SIG-M5 treated with dmso at 0.1 percent for 504 hours (cell line): Measurements from ENCODE around the gene TKFC.

Experiments used
- DNase-seq: peaks from one replicate; lab custom pipeline; 2025; ENCODE audit not compliant: unreplicated experiment; lab: John Stamatoyannopoulos, UW

Gene TKFC

DNA sequence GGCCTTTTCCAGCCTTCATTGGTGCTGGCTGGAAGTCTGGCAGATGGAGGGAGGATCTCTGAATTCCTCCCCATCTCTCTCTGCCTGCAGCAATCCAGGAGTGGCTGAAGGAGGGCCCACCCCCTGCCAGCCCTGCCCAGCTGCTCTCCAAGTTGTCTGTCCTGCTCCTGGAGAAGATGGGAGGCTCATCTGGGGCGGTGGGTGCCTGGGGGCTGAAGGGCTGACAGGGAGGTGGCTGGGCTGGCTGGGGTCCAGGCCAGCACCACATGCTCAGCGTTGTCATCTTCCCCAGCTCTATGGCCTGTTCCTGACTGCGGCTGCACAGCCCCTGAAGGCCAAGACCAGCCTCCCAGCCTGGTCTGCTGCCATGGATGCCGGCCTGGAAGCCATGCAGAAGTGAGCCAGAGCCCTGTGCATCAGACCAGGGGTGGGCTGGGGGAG, 12.2 kb downstream of the TKFC start:
- no peak for DNase-seq

DNA sequence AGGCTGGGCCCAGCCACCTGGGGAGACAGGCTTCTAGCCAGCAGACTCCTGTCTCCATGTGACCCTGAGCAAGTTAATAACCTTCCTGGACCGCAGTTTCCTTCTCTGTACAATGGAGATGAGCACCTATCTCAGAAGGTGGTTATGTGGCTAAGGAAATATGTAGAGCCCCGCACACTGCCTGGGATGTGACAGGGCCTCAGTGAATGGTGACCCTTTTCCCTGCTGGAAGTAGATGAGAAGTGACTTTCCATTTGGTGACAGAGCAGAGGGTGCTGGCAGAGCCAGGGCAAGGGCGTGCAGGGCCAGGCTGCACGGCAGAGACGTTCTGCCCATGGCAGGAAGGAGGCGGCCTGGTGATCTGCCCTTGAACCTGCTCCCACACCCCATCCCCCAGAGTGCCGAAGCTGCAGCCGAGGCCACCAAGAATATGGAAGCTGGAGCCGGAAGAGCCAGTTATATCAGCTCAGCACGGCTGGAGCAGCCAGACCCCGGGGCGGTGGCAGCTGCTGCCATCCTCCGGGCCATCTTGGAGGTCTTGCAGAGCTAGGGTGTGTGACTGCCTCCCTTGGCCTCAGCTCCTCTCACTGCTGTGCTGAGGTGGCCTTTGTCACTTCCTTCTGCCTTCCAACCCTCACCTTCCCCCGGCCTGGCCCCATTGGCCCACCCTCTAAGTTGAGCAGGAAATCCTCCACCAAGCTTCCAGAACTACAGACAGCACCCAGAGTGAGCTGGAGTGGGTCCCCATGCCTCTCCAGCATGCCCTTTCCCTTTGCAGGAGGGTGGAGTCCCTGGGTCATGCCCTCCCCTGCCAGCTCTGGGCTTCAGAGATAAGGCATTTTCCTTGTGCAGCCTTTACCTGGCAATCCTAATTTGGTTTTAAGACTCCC, 13.2 kb downstream of the TKFC start:
- DNase-seq = no peak

DNA sequence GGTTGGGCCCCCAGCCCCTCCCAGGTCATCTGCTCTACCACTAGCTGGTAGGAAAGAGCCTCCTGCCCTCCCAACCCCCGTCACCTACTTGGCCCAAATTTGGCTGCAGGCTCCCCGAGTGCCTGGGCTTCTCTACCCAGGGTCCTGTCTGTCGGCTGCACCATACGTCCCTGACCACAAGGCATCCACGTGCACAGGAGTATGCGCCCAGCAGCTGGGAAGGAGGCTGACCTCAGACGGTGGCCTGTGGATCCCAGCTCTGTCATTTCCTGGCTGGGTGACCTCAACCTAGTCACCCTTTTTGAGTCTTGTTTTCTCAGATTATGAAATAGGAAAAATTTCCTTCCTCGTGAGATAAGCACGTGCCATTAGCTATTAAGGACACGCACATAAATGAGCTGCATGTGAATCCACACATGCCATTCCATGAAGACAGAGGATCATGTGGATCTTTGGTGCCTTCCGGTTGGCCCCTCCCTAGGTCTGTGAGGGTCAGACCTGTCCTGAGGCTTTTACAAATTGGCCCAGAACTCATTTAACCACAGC, 15.0 kb downstream of the TKFC start:
- DNase-seq = no peak

GRCh38 chr11:61349189-61349751, 16.2 kb downstream of the TKFC start:
- no peak for DNase-seq

DNA sequence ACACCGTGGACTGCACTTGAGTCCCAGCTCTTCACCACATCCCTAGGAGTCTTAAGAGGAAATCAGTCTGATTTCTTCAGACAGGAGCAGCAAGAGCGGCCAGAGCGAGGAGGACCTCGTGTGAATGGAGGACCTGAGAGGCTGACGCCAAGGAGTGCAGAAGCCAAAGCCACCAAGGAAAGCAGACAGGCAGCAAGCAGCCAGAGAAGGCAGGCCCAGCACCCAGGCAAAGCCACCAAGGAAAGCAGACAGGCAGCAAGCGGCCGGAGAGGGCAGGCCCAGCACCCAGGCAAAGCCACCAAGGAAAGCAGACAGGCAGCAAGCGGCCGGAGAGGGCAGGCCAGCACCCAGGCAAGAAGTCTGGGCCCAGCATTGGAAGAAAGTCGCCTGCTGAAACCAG, 16.9 kb downstream of the TKFC start:
- DNase-seq = no peak

- no peak for DNase-seq
Measured at GRCh38 chr11:61350336-61350735, 17.3 kb downstream of the TKFC start.

- DNase-seq = no peak
Measured at GRCh38 chr11:61350803-61351202, 17.8 kb downstream of the TKFC start.

- no peak for DNase-seq
Measured at GRCh38 chr11:61352038-61352437, 19.0 kb downstream of the TKFC start.

GRCh38 chr11:61353131-61354067, 20.4 kb downstream of the TKFC start:
- DNase-seq = peak; percentile 37

DNA sequence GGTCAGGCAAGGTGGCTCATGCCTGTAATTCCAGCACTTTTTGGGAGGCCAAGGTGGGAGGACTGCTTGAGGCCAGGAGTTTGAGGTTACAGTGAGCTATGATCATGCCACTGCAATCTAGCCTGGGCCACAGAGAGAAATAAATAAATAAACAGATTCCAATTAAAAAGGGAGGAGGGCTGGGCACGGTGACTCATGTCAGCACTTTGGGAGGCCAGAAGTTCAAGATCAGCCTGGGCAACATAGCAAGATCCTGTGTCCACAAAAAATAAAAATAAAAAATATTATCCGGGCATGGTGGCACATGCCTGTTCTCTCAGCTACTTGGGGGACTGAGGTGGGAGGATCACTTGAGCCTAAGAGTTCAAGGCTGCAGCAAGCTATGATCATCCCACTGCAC, 21.2 kb downstream of the TKFC start:
- DNase-seq = no peak

DNA sequence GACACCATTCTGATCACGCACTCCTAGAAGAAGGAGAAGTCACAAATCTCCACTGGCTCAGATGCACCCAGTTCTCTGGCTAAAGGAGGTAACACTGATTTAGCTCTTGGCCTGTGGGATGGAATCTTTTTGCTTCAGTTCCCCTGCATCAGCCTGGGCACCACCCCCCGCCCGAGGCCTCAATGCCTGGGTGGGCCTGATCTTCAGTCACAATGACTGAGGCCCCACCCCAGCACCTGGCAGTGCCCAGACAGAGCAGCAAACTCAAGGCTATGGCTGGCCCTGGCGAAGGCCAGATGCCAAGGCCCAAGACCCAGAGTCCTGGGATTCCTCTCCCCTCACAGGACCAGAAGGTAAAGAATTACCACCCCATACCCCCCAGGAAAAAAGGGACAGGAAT, 23.7 kb downstream of the TKFC start:
- no peak for DNase-seq

- peak; percentile 62 for DNase-seq
Measured at GRCh38 chr11:61357233-61357893, 24.3 kb downstream of the TKFC start.

DNA sequence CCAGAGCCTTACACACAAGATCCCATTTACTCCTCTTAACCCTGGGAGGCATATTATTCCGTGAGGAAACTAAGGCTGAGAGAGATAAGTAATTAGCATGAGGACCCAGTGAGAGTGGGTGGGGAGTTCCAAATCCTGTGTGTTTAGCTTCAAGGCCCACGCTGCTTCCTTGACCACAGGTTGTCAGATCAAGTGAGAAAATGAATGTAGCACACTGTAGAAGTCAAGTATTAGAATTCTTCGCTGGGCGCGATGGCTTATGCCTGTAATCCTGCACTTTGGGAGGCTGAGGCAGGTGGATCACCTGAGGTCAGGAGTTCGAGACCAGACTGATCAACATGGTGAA, 24.8 kb downstream of the TKFC start:
- no peak for DNase-seq

- no peak for DNase-seq
Measured at GRCh38 chr11:61358566-61358965, 25.5 kb downstream of the TKFC start.

DNA sequence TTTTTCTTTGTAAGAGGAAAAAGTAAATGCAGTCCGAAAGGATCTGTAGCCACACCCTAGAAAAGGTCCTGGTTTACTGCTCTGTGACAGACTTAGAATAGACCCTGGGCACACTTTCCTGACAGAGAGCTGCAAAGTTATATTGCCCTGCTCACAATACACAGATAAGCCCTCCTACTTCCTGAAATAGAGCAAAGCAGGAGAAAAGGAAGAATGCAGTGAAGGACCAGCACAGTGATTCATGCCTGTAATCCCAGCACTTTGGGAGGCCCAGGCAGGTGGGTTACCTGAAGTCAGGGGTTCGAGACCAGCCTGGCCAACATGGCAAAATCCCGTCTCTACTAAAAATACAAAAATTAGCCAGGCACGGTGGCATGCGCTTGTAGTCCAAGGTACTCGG, 26.5 kb downstream of the TKFC start:
- DNase-seq = no peak

- no peak for DNase-seq
Measured at GRCh38 chr11:61361237-61361740, 28.3 kb downstream of the TKFC start.

- DNase-seq = peak; percentile 95
Measured at GRCh38 chr11:61361741-61362541, 28.9 kb downstream of the TKFC start, which contains the start of the genes CYB561A3 and TMEM138. Gene CYB561A3, minus strand, starts transcription at chr11:61361882. Its CDS starts 5,169 bp downstream, at chr11:61356713. Gene TMEM138, plus strand, starts transcription at chr11:61362374. Its CDS starts 2,017 bp downstream, at chr11:61364391.

DNA sequence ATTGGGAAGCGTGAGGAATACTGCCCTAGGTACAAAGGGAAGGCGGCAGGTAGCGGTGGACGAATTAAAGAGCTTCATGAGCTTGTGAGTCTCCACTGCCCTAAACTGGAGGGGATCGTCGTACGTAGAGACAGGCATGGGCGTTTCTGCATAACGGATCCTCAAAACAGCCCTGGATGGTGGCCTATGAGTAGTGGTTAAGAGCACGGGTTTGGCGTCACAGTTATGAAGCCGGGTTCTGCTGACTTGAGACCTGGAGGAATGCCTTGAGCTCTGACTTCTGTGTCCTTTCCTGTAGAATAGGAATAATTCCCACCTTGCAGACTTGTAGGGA, 29.5 kb downstream of the TKFC start:
- peak; percentile 54 for DNase-seq

GRCh38 chr11:61364012-61364675, 31.1 kb downstream of the TKFC start:
- no peak for DNase-seq
